Measurements from ENCODE around the gene CPT2.

CPT2 gene

DNA sequence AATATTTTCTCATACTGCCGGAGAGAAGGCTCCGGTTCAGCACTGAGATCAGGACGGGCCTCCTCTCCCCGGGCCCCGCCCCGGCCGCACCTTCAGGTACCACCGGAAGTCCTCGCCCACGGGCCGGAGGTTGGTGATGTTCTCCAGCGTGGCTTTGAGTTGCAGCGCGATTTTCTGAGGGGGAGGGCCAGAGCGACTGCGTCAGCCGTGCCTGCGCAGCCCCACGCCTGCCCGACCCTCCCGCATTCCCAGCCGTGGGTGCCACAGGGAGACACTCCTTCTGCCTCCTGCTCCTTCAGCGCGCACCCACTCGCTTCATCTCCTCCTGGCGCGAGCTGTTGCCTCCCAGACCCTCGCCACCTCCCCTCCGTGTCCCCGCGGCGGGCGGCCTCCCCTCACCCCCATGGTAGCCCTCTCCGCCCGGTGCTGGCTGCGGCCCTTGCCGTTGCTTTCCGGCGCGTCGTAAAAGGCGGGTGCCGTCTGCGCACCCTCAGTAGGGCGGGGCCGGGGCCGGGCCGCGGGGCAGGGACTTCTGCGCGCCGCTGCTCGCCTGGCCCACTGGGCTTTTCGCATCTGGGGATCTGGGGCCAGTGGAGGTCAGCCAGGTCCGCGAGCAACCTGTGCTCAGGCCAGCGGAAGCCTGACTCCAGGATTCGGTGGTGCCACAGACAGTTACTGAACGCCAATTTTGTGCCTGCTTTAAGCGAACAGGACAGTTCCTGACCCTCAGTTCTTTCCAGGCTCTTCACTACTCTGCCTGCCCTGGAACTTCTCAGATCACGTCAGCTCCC lies 23.7 kb downstream of the CPT2 start, which contains the start of gene CZIB:
TSS of gene CZIB (minus strand) at position 464 of the 791 bp plus-strand sequence. CDS start at position 405, 59 bp downstream.
- DNase-seq: peak; percentile 97

DNA sequence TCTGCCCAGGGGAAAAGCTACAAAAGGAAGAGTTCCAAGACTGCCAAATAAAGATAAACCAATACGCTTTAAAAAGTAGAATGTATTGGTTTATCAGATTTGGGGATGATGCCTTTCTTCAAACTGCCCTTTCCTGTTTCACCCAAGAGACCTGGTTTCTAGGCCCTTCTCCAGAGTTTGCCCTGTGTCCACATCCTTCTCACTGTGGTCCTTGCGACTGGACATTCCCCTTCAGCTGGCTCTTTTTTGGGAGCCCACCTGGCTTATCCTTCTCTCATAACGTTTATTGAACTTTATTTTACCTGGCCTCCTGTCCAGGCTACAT lies 24.3 kb downstream of the CPT2 start:
- DNase-seq: no peak

DNA sequence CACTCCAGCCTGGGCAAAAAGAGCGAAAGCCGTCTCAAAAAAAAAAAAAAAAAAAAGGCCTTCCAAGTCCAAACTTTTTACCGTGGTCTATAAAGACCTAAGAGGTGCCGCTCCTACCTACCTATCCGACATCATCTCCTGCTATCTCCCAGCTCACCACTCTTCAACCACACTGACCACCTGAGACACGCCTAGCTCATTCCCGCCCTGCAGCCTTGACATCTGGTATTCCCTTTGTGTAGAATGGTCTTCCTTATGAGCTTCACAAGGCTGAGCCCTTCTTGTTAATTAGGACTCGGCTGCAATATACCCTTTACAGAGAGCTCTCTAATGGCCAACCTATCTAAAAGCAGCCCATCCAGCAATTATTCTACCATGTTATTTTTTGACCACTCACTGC lies 41.0 kb downstream of the CPT2 start:
- DNase-seq: no peak

DNA sequence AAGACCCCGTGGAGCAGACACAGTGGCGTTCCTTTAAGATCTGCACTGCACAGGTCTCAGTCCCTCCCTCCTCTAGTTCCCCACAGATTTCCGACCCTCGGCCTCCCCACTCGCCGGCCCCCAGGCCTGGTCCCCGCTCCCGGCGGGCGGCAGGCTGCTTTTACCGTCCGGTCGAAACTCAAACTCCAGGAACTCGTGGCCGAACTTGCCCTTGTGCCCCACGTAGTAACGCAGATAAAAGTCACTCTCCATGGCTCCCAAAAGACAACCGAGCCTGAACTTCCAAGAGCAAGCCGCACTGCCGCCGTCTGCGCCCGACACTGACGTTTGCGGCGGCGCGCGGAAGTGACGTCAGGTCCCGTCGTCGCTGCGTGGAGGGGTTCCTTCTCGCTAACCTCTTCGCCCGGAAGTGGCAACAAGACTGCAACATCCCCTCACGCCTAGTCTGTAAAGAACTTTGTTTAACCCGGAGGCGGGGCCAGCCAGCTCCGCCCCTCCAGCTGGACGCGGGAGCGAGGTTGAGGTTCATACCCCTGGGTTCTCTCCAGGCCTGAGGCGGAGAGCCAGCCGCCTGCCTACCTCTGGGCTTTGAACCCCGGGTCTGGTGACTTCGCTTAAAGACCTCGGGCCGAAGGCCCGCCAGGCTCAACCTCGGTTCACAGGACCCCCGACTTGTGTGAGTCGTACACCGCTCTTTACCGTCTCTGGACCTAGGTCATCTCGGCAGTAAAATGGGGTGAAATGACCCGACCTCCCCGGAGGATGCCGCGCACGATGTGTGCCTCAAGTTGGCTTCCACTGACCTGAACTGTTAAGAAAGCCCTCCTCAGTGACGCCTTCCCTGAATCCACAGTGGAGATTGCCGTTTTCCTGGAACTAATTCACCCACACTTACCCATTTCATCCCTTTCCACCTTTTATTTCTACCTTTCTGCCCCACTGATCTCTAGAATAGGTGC lies 41.9 kb downstream of the CPT2 start, which contains the start of gene MAGOH:
TSS of gene MAGOH (minus strand) at position 322 of the 959 bp plus-strand sequence. CDS start at position 252, 70 bp downstream.
- peak; percentile 94 for DNase-seq

DNA sequence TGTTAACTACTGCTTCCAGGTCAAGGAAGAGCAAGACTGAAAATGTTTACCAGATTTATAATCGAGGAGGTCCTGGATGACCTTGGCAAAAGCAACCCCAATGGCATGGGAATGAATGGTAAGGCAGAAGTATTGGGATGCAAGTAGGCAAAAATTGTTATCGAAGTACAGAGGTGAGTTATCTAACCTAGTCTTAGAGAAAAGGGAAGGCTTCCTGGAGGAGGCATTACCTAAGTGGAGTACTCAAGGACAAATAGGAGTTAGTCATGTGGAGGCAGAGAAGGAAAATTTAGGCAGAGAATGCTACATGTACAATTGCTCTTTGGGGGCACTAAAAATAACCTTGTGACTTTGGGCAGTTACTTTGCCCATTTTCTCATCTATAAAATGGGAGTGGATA lies 45.2 kb downstream of the CPT2 start:
- no peak for DNase-seq

DNA sequence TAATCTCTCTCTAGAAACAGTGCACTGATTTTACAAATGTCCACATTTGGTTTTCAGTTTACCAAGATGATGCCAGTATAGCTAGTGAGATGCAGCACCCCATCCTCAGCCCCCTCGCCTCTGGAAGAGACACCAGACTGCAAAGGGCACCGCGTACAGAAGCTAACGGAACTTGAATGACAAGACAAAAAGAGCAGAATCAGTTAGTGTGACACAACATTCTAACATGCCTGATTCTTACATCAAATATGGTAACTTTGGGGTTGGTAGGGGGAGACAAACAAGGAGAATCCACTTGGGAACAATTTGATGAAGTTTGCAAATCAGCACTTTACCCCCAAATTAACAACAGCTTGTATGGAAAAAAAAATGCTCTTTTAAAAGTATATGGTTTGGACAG lies 45.8 kb downstream of the CPT2 start:
- DNase-seq: no peak

DNA sequence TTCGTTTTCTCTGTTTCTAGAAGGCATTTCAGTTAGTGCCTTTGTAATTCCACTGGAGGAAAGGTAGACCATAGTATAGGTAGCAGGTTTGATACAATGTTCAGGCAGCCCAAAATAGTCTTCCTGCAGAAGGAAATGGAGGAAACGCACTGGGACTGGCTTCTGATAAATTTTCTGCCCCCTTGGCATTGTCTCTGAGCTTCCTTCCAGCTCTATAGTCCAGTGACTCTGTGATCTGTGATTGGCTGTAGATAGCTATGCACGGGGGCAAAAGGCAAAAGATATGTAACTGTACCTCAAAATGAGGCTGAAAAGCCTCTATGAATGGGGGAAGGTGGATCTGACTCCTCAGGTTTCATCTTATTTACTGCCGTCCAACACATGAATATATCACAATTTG lies 47.5 kb downstream of the CPT2 start:
- DNase-seq: no peak

DNA sequence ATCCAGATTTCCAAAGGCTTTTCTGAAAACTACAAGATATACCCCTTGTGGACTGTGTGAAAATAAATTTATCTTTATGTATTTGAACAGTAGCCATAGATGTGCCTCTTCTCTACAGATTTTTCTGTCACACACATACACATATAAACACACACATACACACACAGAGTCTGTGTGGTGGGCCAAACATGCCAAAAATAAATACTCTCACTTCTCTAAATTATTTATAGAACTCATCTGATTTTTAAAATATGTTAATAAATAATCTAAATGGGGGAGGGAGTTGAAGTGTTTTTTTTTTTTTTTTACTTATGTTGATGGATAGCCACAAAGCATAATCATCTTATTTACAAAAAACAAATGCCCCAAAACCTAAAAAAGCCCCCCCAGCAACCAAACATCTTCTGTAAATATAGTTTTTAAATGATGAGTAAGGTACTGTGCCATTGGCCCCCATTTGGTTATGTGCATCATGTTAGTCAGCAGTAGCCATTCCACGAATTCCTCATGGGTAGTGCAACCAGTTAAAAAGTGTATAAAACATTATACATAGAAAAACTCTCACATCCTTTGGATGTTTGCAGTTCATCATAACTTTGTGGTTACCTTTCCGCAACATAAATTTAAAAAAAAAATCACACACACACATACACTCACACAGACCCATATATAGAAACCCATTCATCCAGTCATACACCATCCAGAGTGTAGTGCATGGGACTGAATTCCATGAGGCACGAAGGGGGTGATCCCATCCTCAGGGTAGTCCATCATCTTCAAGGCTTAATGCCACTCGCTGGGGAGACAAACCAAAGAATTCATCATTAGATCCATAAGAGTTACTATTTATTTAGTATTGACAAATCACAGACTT lies 49.9 kb downstream of the CPT2 start:
- no peak for DNase-seq

DNA sequence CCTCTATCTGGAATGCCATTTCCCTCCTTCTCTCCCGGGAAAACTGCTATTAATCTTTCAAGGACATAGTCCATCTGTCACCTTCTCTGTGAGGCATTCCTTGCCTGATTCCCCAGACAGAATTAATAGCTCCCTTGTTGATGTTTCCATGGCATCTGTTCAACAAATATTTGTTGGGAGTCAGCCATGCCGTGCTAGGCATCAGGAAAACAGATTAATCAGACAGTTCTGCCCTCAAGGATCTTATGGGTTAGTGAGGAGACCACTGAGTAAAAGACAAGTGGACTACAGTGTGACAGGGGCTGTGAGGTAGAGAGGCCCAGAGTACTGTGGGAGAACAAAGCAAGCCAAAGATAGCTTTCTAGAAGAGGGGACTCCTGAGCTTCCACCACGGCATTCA lies 53.1 kb downstream of the CPT2 start:
- DNase-seq: no peak

DNA sequence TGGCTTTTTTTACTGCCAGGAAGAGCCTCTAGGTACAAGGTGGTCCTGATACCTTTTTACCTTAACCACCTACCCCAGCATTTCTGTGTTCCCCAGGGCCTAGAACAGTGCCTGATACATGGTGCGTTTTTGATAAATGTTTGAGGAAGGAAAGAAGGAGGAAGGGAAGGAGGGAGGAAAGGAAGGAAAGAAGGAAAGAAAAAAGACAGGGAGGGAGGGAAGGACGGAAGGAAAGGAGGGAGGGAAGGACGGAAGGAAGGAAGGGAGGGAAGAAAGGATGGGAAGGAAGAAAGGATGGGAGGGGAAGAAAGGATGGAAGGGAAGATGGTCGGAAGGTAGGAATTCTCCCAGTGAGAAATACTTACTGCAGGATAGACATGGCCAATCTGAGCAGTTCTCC lies 53.7 kb downstream of the CPT2 start:
- DNase-seq: no peak

DNA sequence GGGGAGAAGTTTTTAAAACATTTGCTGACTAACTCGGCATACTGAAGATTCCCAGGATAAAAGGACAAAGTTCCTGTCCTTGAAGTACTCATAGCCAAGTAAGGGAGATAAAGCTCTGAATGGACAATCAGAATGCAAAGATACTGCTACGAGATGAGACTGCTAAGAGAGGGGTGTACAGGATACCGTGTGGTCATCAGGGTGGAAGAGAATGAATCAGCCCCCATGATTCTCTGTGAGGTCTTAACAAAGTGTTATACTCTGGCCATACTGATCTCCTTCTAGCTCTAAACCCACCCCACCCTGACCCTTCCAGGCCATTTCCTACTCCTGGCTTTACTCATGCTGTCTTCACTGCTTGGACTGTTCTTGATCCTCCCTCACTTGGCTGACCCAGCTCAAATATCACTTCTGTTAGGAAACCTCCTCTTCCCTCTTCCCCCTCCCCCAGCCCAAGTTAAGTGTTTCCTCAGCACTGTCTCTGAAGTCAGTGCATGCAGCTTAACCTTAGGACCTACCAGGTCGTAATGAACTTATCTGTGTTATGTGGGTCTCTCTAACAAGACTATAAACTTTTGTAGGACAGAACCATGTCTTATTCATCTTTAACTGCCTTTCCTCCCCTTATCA lies 57.5 kb downstream of the CPT2 start:
- DNase-seq: no peak

DNA sequence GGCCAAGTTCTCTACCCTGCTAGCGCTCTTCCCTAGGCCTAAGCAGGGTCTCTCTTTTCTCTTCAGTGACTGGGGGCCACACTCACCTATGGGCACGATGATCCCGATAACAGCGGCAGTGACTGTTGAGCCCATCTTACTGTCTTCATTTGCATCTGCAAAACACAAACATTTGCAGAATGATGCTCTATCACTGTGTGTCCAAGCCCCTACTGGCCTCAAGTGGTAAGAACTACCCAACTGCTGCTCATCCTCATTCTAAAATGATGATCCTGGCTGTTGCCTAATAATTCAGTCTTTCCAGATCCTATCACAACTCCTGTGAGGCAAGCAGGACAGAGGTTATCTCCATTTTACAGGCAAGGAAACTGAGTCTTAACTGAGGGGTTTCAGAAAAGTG lies 58.4 kb downstream of the CPT2 start:
- no peak for DNase-seq

DNA sequence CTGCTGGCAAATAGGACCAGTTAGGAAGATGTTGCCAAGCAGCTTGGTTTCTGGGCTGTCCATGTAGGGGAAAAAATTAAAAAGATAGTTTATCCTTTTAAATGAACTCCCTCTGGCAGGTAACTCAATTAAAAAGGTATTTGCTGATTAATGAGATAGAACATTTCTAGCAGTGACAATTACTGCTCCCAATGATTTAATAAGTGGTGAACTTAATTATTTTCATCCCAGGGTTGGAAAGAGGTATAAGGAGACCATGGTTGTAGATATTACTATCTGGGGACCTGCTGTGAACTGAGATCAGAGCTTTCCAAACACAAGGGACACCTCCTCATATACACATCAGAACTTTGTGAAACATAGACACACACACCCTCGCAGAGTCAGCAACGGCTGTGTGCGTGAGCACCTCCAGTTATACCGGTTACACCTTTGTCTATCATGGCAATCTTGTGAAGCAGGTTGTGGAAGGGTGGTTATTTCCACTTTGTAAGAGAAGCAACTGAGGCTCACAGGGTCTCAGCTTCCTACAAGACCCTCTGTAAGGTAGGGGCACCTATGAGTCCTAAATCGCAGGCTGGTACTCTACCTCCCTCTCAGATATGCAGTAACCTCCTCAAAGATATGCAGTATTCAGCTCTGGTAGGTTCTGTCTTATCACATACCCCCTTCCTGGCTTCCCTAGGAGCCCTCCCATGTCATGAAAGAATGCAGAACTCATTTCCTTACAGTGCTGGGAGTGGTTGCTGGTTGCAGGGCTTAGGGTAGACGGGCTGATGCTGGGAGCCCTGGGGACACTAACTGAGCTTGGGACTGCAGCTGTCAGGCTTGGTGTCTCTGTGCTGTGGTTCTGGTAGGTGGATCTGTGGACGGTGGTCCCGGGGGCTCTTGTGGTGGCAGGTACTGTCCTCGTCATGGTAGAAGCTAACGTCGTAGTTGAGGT lies 60.2 kb downstream of the CPT2 start:
- no peak for DNase-seq

DNA sequence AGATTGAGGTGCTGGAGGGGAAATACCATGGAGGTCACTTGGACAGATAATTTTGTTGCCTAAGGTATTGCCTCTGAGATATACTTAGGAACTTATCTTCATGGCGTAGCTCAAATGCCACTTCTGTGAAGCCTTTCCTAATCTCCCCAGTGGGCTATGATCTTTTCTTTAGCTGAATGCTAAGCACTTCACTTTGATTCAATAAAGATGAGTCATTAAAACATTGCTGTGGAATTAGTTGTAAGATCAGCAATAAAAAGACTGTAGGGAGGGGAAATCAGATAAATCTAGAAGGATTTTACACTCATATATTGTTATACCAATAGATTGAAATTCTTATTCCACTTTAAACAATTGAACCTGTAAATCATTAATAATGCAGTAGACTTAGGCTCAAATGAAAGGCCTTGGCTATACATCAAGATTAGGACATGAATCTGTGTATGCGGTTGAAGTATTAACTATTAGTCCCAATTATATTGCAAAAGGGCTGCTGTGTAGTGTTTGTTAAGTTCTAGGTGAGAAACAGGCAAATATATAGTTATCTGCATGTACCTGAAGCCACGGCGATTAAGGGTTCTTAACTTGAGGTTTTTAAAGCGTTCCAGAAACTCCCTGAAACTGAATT lies 60.9 kb downstream of the CPT2 start:
- DNase-seq: no peak

DNA sequence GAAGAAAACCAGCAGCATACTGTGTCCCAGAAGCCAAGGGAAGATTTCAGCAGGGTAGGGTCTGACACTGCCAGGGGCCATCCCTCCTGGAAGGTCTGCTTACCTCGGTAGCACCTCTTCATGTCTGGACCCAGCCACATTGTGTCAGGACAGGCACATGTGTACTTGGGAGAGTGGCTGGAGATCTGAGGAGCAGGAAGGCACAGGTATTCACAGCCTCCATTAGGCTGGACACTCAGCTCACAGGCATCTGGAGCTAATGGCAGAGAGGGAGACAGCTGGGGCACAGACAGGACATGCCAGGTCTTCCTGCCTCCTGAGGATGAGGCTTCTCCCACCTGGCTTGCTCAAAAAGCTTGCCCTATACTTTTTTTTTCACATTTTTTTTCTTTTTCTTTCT lies 61.6 kb downstream of the CPT2 start:
- DNase-seq: no peak

DNA sequence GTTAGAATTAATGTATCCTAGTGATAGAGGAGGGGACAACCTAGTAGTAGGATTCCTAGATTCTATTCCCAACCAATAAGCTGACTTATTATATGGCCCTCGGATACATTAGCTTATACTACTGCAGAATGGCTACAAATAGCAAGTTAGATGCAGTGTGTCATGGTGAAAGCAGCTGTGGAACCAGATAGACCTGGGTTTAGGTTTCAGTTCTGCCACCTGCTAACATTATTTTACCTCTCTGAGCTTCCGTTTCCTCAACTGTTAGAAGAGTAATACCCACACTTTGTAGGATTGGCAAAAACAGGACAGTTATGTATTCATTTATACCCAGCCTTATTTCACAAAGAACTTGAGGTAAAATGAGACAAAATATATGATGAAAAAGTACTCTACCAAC lies 63.3 kb downstream of the CPT2 start:
- no peak for DNase-seq

DNA sequence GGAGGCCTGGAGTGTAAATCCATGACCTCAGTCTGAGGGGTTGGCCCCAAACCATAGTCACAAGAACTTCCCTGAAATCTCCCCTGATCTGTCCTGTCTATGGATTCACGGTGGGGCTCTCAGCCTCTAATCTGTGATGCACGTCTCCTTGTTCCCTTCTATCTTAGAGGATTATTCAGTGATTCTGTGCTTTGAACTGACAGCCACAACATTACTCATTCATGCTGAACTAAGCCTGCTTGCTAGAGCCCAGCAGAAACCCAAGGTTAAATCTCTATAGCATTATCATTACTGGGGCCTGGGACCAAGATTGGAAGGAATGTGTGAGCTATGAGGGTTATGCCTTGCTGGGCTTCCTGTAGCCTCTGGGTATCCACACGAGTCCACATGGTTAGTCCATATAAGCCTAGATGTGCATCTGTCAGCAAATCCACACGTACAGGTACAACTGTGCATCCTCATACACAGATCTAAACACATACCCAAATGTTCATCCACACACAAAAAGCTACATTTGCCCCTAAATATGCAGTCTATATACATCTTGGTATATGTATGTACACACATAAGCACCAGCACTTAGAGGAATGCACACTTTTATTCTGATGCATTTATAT lies 64.1 kb downstream of the CPT2 start:
- DNase-seq: no peak

DNA sequence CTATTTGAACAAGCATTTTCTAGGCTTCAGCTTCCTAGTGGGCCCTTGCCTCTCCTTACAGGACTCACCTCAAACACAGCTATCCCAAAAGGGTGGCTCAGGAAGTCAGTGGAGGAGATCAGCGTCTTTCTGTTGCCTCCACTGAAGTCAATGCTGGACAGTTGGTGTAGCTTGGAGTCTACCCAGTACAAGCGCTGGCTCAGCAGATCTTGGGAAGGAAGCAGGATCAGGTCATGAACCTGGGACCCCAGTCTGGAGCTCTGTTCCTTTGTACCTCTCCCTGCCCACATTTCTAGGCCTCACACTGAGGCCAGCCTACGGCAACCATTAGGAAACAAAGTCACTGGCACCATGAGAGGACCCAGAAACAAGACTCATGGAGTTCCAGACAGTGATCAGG lies 65.4 kb downstream of the CPT2 start:
- DNase-seq: no peak
